GM18868 (cell line): ENCODE data around the gene KRT25.

ENCODE experiments used
- ATAC-seq: cut with Tn5 transposase; IDR thresholded peaks from one replicate; pipeline ENCODE4 v1.9.1; 2021; ENCODE audit warnings: mild to moderate bottlenecking, moderate library complexity; ENCODE audit not compliant: unreplicated experiment

KRT25 gene

GRCh38 chr17:40755231-40755630 is at the start of gene KRT25:
TSS of gene KRT25 (minus strand) at chr17:40755331. CDS start at chr17:40755271, 60 bp downstream.
- ATAC-seq, result no peak

- no peak for ATAC-seq
Measured at GRCh38 chr17:40803617-40804082, 48.5 kb upstream of the KRT25 start.

- ATAC-seq, result no peak
Measured at GRCh38 chr17:40801157-40801556, 46.0 kb upstream of the KRT25 start.

GRCh38 chr17:40800381-40800780 is 45.2 kb upstream of the KRT25 start:
- no peak for ATAC-seq

GRCh38 chr17:40799859-40800258 is 44.7 kb upstream of the KRT25 start, which contains the start of gene KRT28:
TSS of gene KRT28 (minus strand) at chr17:40799959. CDS start at chr17:40799893, 66 bp downstream.
- no peak for ATAC-seq

- ATAC-seq, result no peak
Measured at GRCh38 chr17:40796846-40797245, 41.7 kb upstream of the KRT25 start.

- ATAC-seq, result no peak
Measured at GRCh38 chr17:40795019-40795667, 40.0 kb upstream of the KRT25 start.

GRCh38 chr17:40794466-40794865 is 39.3 kb upstream of the KRT25 start:
- ATAC-seq, result no peak

- no peak for ATAC-seq
Measured at GRCh38 chr17:40793832-40794231, 38.7 kb upstream of the KRT25 start.

- ATAC-seq, result no peak
Measured at GRCh38 chr17:40791787-40792436, 36.8 kb upstream of the KRT25 start.

GRCh38 chr17:40791111-40791510 is 36.0 kb upstream of the KRT25 start:
- ATAC-seq, result no peak

- ATAC-seq, result no peak
Measured at GRCh38 chr17:40782450-40782849, 27.3 kb upstream of the KRT25 start, which contains the start of gene KRT27. TSS of gene KRT27 (minus strand) at chr17:40782550. CDS start at chr17:40782493, 57 bp downstream.

GRCh38 chr17:40779181-40779909 is 24.2 kb upstream of the KRT25 start:
- no peak for ATAC-seq

GRCh38 chr17:40778461-40778860 is 23.3 kb upstream of the KRT25 start:
- ATAC-seq, result no peak

- ATAC-seq, result no peak
Measured at GRCh38 chr17:40777971-40778370, 22.8 kb upstream of the KRT25 start.

- no peak for ATAC-seq
Measured at GRCh38 chr17:40777459-40777858, 22.3 kb upstream of the KRT25 start.

GRCh38 chr17:40775945-40776344 is 20.8 kb upstream of the KRT25 start:
- ATAC-seq, result no peak

GRCh38 chr17:40772101-40772500 is 17.0 kb upstream of the KRT25 start, which contains the start of gene KRT26:
TSS of gene KRT26 (minus strand) at chr17:40772201. CDS start at chr17:40772113, 88 bp downstream.
- ATAC-seq, result no peak

GRCh38 chr17:40765657-40766056 is 10.5 kb upstream of the KRT25 start:
- ATAC-seq, result no peak

- no peak for ATAC-seq
Measured at GRCh38 chr17:40763752-40764151, 8.6 kb upstream of the KRT25 start.
